ENCODE measurements around the gene WAPL.

WAPL gene

DNA sequence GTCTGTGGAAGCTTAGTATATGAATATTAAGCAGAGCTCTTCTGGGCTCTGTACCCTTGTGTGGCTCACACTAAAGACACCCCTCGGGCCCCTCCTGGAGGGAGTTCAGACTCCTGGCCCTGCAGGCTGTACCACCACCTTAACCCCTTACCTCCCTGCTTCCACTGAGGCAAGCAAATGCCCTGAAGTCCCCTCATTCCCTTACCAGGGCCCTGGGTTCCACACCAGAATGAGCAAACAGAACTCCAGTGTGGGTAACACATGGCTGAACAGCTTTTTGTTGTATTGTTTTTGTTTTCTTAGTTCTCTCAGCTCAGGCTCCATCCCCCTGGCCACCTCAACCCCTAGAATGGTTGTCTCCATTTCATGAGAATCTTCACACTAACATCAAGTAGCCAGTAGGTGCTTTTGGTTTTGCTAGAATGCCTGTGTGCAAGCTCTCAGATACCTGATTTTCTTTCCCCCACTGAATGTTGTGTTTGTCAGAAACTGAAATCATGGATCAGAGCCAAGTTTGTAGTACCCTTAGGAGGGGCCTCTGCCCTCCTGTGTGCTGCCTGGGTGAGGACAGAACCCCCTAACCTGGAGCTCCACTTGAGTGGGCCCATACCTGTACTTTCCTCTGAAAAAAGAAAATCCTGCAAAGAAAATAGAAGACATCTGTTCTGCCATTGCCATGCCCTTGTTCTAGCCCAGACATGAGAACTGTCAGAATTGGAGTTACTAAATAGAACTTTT lies 2.8 kb upstream of the WAPL start:
- DNase-seq (ENCODE audit: low spot score) = no peak

DNA sequence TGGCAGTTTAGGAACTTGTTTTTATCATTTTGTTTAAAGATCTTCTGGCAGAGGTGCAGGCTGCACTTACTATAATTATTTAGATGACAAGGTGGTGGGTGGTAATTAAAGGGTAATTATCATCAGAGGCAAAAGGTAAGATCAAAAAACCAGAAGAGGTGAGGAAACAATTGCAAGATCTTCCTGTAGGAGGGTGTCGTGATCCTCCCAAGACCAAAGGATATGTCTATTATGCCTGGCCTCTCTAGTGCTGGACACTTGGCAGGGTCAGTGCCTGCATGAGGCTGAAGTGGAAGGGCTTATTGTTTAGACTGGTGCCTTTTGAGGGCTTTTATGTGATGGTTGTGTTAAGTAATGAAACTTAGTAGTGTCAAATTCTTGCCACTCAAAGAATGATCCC lies 1.8 kb upstream of the WAPL start:
- no peak for DNase-seq (ENCODE audit: low spot score)

DNA sequence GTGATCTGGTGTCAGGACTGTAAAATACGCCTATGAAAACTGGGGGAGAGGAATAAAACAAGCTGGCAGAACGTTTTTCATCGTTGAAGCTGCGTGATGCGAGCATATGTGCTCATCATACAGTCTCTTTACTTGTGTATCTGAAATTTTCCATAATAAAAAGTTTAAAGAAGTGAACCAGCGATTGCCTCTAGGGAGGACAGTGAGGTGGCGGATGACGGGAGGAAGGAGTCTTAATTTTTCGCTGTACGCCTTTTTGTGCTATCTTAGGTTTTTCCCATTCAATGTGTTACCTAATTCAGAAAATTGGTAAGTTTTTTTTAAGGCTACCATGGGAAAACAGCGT lies 891 bp upstream of the WAPL start:
- DNase-seq (ENCODE audit: low spot score) = no peak

GRCh38 chr10:86520871-86521677 lies 518 bp downstream of the WAPL start:
- peak; percentile 55 for DNase-seq (ENCODE audit: low spot score)

- DNase-seq (ENCODE audit: low spot score) = no peak
These were observed 2.8 kb downstream of the WAPL start for GRCh38 chr10:86518781-86519180.

GRCh38 chr10:86512137-86512536 lies 9.5 kb downstream of the WAPL start:
- DNase-seq (ENCODE audit: low spot score) = no peak

DNA sequence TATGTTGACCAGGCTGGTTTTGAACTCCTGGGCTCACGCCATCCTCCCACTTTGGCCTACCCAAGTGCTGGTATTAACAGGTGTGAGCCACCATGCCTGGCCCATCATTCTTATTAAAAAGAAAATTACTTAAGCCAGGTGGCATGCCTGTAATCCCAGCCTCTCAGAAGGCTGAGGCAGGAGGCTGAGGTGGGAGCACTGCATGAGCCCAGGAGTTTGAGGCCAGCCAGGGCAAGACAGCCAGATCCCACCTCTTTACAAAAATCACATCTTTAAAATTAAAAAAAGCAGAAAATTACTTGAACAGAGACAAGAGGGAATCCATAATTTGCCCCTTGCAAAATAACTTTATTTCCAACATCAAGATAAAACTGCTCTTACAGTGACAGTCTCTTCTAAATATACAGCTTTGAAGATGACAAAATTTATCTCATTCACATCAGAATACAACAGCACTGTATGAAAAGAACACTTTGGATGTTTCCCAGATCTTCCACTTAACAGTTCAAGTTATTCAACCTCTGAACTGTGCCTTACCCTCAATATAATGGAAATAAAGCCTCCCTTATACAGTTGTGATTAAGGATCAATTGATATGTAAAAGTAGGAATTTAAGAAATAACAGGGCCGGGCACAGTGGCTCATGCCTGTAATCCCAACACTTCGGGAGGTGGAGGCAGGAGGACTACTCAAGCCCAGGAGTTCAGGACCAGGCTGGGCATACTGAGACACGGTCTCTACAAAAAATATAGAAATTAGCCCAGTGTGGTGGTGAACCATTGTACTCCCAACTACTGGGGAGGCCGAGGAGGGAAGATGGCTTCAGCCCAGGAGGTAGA lies 10.3 kb downstream of the WAPL start:
- DNase-seq (ENCODE audit: low spot score) = no peak

- no peak for DNase-seq (ENCODE audit: low spot score)
These were observed 12.4 kb downstream of the WAPL start for GRCh38 chr10:86509145-86509544.

GRCh38 chr10:86508217-86508616 lies 13.4 kb downstream of the WAPL start:
- DNase-seq (ENCODE audit: low spot score) = no peak

GRCh38 chr10:86506499-86506898 lies 15.1 kb downstream of the WAPL start:
- DNase-seq (ENCODE audit: low spot score) = no peak

- DNase-seq (ENCODE audit: low spot score) = no peak
These were observed 15.5 kb downstream of the WAPL start for GRCh38 chr10:86506062-86506461.

GRCh38 chr10:86504510-86504909 lies 17.1 kb downstream of the WAPL start:
- DNase-seq (ENCODE audit: low spot score) = no peak

GRCh38 chr10:86500846-86501245 lies 20.7 kb downstream of the WAPL start:
- DNase-seq (ENCODE audit: low spot score) = no peak

DNA sequence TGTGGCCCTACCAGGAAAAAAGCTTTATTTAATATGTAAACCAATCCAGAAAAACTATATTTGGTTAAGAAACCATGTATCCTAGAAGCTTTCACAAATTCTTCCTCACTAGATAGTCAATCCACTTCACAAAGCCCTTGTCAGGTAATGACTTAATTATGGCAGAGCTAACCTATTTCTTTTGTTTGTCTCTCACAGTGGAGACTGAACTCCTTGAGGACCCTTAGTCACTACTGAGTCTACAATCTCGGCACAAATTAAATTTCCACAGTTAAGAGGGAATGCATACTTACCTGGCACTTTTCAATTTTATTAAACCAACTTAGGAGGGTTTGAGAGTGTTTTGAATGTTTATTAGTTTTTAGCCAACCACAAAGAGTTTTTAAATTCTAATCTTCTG lies 23.0 kb downstream of the WAPL start:
- DNase-seq (ENCODE audit: low spot score) = no peak

DNA sequence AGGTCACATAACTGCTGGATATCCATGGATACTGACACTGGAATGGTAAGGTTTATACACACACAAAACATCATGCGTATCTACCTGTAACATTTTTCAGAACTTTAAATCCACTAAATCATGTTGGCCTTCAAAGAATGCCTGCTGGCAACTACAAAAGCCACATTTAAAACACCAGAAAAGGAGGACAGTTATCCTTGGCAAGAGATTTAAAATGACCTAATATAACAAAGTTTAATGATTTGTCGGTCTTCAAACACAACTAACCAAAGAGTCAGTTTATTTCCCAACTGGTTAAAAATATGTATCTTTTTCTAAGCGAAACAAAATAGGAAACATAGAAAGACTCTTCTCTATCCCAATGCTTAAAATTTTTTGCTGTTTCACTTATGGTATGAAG lies 24.0 kb downstream of the WAPL start:
- no peak for DNase-seq (ENCODE audit: low spot score)

- DNase-seq (ENCODE audit: low spot score) = no peak
These were observed 31.5 kb downstream of the WAPL start for GRCh38 chr10:86489960-86490612.

- DNase-seq (ENCODE audit: low spot score) = no peak
These were observed 32.4 kb downstream of the WAPL start for GRCh38 chr10:86489071-86489810.

GRCh38 chr10:86486856-86487255 lies 34.7 kb downstream of the WAPL start:
- no peak for DNase-seq (ENCODE audit: low spot score)

- DNase-seq (ENCODE audit: low spot score) = no peak
These were observed 37.9 kb downstream of the WAPL start for GRCh38 chr10:86483664-86484063.

- no peak for DNase-seq (ENCODE audit: low spot score)
These were observed 39.8 kb downstream of the WAPL start for GRCh38 chr10:86481761-86482160.

- DNase-seq (ENCODE audit: low spot score) = no peak
These were observed 41.0 kb downstream of the WAPL start for GRCh38 chr10:86480571-86480970.

- DNase-seq (ENCODE audit: low spot score) = no peak
These were observed 49.5 kb downstream of the WAPL start for GRCh38 chr10:86472061-86472460.

All from HuH-7 (cell line).